Measurements from ENCODE around the gene KCNH1. TPM values are rescaled to one million over a fixed set of nuclear protein-coding genes. Genes with fewer than 3 reads are reported as not detected.

The KCNH1 gene
- total RNA-seq, 6 experiments from 2014 or later = 0.90 to 1.8 (median 1.5) TPM

DNA sequence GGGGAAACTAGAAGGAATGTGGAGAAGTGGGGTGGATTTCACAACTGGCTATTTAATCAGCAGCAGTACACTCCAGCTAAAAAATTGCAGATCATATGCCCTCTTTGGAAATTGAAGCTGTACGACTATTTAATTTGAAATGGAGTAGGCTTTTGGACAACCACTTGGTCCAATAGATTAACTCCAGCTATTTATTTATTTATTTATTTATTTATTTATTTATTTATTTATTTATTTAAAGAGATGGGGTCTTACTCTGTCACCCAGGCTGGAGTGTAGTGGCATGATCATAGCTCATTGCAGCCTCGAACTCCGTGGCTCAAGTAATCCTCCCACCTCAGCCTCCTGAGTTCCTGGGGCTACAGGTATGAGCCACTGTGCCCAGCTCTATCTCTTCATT is 312.3 kb downstream of the KCNH1 start:
- Mint-ChIP-seq H3K27me3 (ENCODE audit: insufficient read depth) (peaks cover 2% of the 10 kb centered on the region), H3K4me1 (ENCODE audit: low read depth) (peaks cover 8% of the 10 kb centered on the region; the same call in 1 of the 2 replicates), H3K27ac (no peak overlapping the region), H3K9me3 (no peaks in the 10 kb centered on the region), H3K36me3 (ENCODE audit: low read depth) (no peaks in the 10 kb centered on the region), H3K4me3 (no peak overlapping the region)
- DNase-seq = no peak
- TF ChIP-seq, protein P1, sequence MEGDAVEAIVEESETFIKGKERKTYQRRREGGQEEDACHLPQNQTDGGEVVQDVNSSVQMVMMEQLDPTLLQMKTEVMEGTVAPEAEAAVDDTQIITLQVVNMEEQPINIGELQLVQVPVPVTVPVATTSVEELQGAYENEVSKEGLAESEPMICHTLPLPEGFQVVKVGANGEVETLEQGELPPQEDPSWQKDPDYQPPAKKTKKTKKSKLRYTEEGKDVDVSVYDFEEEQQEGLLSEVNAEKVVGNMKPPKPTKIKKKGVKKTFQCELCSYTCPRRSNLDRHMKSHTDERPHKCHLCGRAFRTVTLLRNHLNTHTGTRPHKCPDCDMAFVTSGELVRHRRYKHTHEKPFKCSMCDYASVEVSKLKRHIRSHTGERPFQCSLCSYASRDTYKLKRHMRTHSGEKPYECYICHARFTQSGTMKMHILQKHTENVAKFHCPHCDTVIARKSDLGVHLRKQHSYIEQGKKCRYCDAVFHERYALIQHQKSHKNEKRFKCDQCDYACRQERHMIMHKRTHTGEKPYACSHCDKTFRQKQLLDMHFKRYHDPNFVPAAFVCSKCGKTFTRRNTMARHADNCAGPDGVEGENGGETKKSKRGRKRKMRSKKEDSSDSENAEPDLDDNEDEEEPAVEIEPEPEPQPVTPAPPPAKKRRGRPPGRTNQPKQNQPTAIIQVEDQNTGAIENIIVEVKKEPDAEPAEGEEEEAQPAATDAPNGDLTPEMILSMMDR (IDR thresholded peaks at IDR 0.05) = no peak

DNA sequence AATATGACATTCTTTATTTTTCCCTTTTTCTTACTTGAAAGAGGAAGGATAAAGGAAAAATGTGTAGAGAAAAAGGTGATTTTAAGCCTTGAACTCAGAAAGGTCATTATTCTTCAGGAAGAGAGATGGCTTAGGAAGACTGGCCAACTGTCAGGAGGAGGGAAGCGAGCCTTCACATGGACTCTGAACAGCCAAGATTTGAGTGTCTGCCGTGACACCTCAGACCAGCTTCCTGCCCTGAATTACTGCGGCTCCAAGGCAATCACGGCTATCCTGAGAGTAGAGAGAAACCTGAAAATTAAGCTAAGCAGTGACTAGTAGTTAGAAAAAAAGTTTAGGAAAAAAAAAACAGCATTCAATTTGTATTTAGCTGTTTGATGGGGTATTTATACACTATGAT is 314.7 kb downstream of the KCNH1 start:
- H3K9me3 Mint-ChIP-seq = no peaks in the 10 kb centered on the region
- H3K27ac Mint-ChIP-seq = no peak overlapping the region
- H3K4me3 Mint-ChIP-seq = no peak overlapping the region
- TF ChIP-seq, protein P1 (IDR thresholded peaks at IDR 0.05) = no peak
- H3K27me3 Mint-ChIP-seq (ENCODE audit: insufficient read depth) = peaks cover 4% of the 10 kb centered on the region
- peaks cover 18% of the 10 kb centered on the region for H3K4me1 Mint-ChIP-seq (ENCODE audit: low read depth)
- DNase-seq = no peak
- no peaks in the 10 kb centered on the region for H3K36me3 Mint-ChIP-seq (ENCODE audit: low read depth)

- H3K27ac Mint-ChIP-seq = no peak overlapping the region
- H3K4me1 Mint-ChIP-seq (ENCODE audit: low read depth) = peaks cover 18% of the 10 kb centered on the region
- H3K9me3 Mint-ChIP-seq = no peaks in the 10 kb centered on the region
- TF ChIP-seq, protein P1 (IDR thresholded peaks at IDR 0.05) = no peak
- no peak for DNase-seq
- no peak overlapping the region for H3K4me3 Mint-ChIP-seq
- H3K36me3 Mint-ChIP-seq (ENCODE audit: low read depth) = no peaks in the 10 kb centered on the region
- peaks cover 4% of the 10 kb centered on the region for H3K27me3 Mint-ChIP-seq (ENCODE audit: insufficient read depth)
Measured at GRCh38 chr1:210817385-210818275, 316.3 kb downstream of the KCNH1 start.

- Mint-ChIP-seq H3K4me3 (no peak overlapping the region), H3K4me1 (ENCODE audit: low read depth) (peaks cover 18% of the 10 kb centered on the region), H3K27me3 (ENCODE audit: insufficient read depth) (peaks cover 1% of the 10 kb centered on the region; the same call in 1 of the 2 replicates), H3K36me3 (ENCODE audit: low read depth) (no peaks in the 10 kb centered on the region), H3K9me3 (no peaks in the 10 kb centered on the region), H3K27ac (no peak overlapping the region)
- DNase-seq = no peak
- TF ChIP-seq, protein P1 (IDR thresholded peaks at IDR 0.05) = no peak
Measured at GRCh38 chr1:210815641-210816550, 318.1 kb downstream of the KCNH1 start.

- no peaks in the 10 kb centered on the region for H3K36me3 Mint-ChIP-seq (ENCODE audit: low read depth)
- H3K27me3 Mint-ChIP-seq (ENCODE audit: insufficient read depth) = peaks cover 1% of the 10 kb centered on the region; the same call in 1 of the 2 replicates
- no peak for DNase-seq
- H3K4me1 Mint-ChIP-seq (ENCODE audit: low read depth) = peaks cover 18% of the 10 kb centered on the region
- no peak overlapping the region for H3K27ac Mint-ChIP-seq
- H3K9me3 Mint-ChIP-seq = no peaks in the 10 kb centered on the region
- TF ChIP-seq, protein P1 (IDR thresholded peaks at IDR 0.05) = no peak
- no peak overlapping the region for H3K4me3 Mint-ChIP-seq
Measured at GRCh38 chr1:210814382-210815123, 319.4 kb downstream of the KCNH1 start.

Data from HFFc6 (cell line).